HG03103 (cell line): ENCODE measurements around the gene TTLL8.
"Not testable (repeated sequence)": the region's sequence is repeated elsewhere in the genome, so short reads cannot be mapped to it uniquely, and the experiment has no call there.

ENCODE experiments used
- ATAC-seq: cut with Tn5 transposase; IDR thresholded peaks from one replicate; pipeline ENCODE4 v1.9.1; 2021; ENCODE audit warnings: low read depth; ENCODE audit not compliant: unreplicated experiment

TTLL8 gene

DNA sequence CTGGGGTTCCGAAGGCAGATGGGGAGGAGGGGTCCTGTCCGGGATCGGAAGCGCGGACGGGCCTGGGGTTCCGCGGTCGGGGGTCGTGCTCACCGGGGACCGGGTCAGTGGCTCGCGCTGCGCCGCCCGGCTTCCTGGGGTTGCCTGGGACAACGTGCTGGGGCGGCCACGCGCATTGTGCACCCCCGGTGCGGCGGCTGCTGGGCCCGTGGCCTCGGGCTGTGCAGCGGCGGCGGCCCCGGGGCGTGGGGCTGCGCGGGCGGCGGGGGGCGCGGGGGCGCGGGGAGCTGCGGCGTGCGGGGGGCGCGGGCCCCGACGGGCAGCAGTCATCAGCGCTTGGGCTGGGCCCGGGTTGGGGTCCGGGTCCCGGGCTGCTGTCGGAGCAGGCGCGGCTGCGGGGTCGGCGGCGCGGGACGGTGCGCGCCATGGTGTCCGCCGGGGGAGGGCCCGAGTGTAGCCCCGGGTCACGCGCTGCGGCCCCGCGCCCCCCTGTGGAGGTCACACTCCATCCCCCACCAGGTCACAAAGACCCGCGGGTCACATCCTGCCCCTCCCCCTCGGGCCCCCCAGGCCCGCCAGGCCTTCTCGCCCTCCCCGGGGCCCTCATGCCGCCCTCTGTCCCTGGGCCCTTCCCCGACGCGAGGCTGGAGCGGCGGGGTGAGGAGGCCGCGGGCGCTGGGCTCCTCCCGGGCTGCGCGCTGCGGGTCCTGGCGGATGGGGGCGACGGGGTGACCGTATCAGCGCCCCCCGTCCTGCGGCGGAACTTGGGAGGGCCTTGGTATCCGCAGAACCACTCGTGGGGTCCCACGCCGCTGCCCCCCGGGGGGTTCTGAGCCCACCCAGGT, at the start of gene TTLL8:
TTLL8 (minus strand) TSS at position 238 of the 845 bp plus-strand sequence.
- no peak for ATAC-seq

GRCh38 chr22:50107529-50107928, 49.4 kb upstream of the TTLL8 start:
- ATAC-seq, result no peak

DNA sequence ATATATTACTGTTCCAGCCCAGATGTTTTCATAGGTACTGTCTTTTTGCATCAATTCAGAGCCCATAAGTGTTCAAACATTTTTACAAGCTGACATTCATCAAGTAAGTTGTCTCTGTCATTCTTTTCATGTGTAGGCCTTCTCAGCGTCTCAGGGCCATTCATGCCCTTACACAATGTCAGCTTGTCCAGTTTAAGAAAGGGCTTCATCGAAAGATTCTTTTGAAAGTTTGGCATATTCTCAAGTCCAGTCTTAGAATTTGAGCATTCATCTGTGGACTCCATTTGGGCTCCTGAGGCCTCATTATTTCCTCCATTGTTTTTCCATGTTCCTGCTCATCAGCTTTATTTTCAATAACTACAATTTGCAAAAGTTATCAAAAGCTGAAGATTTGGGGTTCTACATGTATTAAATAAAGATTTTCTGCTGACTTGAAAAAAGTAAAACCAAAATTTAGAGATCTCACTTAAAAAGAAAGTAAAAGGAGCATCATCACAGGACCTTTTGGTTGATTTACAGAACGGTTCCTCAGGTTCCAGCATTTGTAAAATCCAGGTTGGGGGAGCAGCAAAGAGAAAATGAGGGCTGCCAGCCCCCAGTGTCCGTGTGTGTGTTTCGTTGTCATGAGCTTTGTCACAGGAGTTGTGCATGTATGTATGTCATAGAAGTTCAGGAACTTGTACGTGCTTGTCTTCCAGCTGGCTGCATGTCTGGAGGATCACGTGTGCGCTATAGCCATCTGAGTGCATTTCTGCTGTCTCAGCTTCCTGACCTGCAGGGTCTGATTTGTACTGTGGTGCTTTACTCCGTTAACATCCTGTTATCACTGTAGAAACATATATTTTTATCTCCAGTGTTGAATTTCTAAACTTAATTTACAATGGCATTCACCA, 47.4 kb upstream of the TTLL8 start:
- no peak for ATAC-seq

GRCh38 chr22:50104141-50104544, 46.0 kb upstream of the TTLL8 start:
- ATAC-seq, result no peak

DNA sequence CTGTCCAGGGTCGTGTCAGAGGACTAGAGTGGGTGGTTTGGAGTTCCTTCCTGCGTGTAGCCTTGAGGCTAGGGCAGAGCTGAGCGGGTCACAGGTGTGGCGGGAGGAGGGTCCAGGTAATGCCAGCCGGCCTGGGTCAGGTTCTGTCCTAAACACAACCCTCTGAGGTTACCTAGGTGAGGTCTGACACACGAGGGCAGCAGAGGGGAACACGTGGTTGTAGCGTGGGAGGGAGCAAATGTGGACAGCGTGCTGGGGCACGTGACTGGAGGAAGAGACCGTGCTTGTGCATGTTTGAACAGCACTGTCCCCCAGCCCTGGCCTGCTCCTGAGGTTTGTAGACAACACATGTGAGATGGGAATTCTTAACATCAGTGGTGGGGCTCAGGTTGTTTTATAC, 44.8 kb upstream of the TTLL8 start:
- ATAC-seq, result no peak

DNA sequence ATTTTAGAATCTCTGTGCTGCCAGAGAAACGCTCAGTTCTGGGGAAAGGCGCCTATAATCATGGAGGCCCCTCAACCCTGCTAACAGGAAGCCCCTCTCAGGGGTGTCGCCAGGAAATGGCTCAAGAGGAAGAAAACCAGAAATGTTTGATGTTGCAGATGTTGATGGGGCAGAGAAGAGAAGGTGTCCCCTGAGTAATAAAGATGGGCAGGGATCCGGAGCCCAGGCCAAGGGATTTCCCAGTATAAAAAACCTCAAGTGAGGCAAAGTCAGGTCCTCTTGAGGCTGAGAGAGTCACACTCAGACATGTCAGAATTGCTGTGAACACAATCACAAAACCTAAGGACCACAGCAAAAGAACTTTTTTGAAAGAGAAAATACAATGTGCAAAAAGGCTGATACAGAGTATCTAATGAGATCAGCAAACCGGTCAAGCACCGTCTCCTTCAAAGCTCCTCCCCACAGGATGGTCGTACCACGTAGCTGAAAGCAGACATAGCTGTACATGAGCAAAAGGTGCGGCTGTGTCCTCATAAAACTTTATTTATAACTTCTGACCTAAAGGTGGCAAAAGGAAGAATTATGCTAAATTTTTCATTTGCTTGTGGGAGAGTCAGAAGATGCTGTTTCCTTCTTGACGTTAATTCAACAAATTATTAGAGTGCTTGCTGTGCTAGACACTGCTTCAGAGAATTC, 43.9 kb upstream of the TTLL8 start:
- ATAC-seq, result no peak

GRCh38 chr22:50098052-50098451, 40.0 kb upstream of the TTLL8 start:
- no peak for ATAC-seq

- ATAC-seq, result no peak
These were observed 34.2 kb upstream of the TTLL8 start for GRCh38 chr22:50092342-50092741.

DNA sequence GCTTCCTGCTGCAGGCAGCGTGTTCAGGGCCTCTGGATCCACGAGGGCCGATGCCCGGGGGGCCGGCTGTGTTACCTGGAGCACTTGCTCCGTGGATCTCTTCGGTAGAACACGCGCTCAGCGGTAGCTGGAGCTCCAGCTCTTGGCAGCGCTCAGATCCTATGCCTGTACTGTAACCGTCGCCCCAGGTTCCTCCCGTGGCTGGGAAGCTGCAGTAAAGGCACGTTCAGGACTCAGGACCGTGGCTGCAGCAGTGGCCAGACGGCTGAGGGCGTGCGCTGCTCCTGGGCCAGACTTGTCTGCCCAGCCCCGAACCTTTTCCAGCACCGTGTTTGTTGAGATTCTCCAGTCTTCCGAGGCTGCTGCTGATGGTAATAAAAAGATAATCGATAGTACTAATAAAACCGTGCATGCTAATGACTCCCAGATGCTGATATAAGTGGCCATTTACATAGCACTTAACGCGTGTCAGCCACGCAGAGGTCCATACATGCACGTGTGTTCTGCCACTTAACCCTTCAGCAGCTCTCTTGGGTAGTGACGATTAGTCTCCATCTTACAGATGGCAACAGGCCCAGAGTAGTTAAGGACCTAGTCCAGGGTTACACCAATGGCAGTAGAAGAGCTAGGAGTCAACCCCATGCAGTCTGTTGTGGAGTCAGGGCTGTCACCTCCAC, 33.1 kb upstream of the TTLL8 start:
- no peak for ATAC-seq

DNA sequence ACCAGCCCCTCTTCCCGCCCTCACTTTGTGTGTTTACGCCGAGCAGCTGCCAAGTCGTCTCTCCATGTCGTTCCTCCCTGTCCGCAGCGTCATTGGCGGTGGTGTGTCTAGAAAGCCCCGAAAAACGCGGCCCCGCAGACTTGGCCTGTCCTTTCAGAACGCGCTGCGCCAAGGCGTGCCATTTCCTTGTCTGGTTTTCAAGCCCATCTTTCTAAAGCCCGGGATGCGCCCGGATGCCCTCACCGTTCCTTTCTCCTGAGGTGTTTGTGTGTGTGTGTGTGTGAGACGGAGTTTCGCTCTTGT, 32.3 kb upstream of the TTLL8 start:
- ATAC-seq, result no peak

DNA sequence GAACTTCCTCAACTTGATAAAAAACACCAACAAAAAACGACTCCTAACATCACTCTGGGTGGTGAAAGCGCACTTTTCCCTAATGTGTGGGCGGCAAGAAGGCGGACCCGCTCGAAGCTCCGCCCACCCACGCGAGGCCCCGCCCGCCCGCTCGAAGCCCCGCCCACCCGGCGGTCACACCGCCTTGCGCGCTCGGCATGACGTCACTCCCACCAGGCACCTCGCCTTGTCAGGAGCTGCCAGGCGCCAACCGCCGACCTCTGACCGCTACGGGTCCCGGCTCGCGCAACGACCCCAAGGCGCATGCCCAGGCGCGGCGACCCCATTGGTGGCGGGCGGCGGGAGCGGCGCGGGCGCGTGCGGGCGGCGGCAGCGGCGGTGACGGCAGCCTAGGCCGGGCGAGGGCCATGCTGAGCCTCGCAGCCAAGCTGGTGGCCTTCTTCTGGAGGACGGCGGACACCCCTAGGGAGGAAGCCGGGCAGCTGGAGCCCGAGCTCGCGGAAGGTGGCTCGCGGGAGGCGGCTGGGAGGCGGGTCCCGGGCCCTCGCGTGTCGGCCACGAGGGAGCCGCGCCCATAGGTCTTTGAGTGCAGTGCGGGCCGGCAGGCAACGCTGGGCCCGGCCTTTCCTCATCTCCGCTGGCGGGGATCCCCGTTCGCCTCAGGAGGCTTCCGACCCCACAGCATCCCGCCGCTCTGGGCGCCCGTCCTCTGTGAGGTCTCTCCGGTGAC, 31.7 kb upstream of the TTLL8 start, which contains the start of gene MOV10L1:
MOV10L1 (plus strand) TSS at position 325 of the 730 bp plus-strand sequence; CDS start at position 408, 83 bp downstream.
- no peak for ATAC-seq

DNA sequence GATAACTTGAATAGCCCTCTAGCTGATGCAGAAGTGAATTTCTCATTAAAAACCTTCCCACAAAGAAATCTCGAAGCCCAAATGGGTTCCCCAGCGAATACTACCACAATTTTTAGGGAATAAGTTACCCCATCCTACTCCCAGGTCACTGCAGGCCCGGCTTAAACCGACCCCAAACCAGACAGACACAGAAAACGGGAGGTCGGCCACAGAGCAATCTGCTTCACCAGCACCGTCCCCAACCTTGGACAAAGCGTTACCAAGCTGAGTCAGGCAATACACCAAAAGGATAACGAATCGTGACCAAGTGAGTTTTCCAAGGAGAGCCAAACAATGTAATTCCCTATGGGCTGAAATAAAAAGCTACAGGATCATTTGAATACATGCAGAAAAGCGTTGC, 31.1 kb upstream of the TTLL8 start:
- ATAC-seq, result no peak

DNA sequence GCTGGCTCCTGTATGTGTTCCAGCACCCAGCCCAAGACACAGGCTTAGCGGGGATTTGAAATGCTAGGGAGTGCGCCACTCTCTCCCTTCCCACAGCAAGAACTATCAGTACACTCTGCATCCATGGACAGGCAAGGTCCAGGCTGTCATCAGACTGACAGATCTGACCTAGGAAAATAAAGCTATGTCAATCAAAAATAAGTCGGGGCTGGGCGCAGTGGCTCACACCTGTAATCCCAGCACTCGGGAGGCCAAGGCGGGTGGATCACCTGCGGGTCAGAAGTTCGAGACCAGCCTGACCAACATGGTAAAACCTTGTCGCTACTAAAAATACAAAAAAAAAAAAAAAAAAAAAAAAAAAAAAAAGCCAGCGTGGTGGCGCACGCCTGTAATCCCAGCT, 30.0 kb upstream of the TTLL8 start:
- no peak for ATAC-seq

DNA sequence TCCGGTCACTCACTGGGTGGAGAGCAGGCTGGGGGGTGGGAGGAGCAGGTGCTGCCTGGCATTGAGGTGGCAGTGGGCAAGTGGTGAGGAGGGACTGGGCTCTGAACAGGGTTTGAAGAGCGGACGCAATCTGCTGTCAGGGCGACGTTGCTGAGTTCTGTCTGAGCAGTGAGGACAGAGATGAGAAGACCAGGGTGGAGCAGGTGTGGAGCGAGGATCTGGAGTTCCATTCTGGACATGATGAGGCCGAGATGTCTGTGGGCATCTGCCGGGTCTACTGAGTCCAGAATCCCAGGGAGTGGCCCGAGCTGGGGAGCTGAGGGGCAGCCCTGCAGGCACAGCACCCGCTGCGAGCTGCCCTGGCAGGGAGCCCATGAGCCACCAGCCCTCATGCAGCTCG, 29.5 kb upstream of the TTLL8 start:
- no peak for ATAC-seq

- ATAC-seq, result not testable (repeated sequence)
These were observed 28.9 kb upstream of the TTLL8 start for GRCh38 chr22:50086975-50087374.

DNA sequence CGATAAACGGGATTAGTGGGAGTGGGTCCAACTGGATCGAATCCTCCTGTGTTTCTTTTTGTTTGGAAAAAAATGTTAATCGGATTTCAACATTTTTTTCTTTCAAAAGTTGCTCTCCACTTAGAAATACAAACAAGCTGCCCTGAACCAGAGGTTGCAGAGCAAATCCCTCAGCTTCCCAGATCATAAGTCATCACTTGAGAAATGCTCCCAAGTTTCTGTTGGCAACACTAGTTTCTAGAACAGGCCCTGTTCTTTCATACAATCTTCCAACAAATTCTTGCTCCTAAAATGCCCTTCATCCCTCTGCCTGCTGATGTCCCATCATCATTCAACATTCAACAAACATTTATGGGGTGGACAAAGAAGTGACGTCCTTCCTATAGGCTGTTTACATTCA, 28.4 kb upstream of the TTLL8 start:
- ATAC-seq, result no peak

GRCh38 chr22:50085211-50085972, 27.3 kb upstream of the TTLL8 start, which contains the start of gene MLC1:
Gene MLC1, minus strand, starts transcription at chr22:50085426. Its CDS starts 524 bp downstream, at chr22:50084902.
- no peak for ATAC-seq

DNA sequence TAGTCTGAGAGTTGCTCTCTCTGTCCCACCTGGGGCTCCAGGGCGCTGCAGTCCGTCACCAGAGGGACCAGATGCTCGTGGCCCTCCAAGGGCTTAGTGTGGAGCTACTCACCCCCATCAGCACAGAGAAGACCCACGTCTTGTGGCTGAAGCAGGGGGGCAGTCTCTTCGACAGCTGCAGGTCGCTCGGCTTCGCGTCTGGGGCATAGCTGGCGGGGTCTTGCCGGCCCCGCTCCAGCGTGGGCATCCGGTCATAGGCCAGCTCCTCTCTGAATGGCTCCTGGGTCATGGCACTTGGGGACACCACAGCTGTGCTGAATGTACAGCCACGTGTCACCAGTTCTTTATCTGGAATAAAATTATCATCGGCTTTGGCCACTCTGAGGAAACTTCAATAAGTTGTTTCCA, 26.5 kb upstream of the TTLL8 start:
- ATAC-seq, result no peak

DNA sequence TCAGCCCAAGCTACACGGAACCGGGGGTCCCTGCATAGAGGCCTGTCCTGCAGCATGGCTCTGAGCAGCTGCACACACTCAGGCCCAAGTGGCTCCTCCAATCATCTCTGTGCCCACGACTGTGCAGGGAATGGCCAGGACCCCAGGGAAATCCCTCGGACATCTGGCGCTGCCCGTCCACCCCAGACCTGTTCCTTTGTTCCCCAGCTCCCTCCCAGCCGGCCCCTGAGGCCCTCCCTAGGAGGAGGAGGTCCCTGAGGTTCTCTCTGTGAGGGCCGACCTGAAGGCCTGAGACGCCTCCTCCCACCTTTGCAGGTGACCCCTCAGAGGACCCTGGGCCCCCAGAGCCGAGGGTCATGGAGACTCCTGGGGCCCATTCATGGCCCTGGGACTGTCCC, 26.0 kb upstream of the TTLL8 start:
- ATAC-seq, result no peak
